IMR-90 (cell line): ENCODE results near the gene GLIS1. TPM values are rescaled to one million over a fixed set of nuclear protein-coding genes. Genes with fewer than 3 reads are reported as not detected.

Experiments
- ATAC-seq: fragments of 200-7000 bp; cut with Tn5 transposase; 2 replicates; pipeline ENCODE4 v1.9.1; 2020; ENCODE audit warnings: low read depth, mild to moderate bottlenecking, moderate library complexity
- BruUV-seq: library from RNA; stranded (reverse); fragments of 400-500 nt; replicated peaks from 2 replicates; lab custom pipeline; 2021; lab: Mats Ljungman, UMichigan
- CTCF ChIA-PET: fragments of 300-600 bp; formaldehyde crosslinking; extraction: SDS; loops from one replicate; lab custom pipeline; 2021; ENCODE audit warnings: antibody characterized with exemption; lab: Yijun Ruan, JAX
- POLR2A ChIA-PET: fragments of 300-600 bp; sonication (Branson Sonifier 250); formaldehyde crosslinking; loops from one replicate; lab custom pipeline; 2022; ENCODE audit warnings: antibody characterized with exemption; ENCODE audit not compliant: unreplicated experiment; lab: Charles Lee
- DNase-seq: peaks from one replicate; pipeline ENCODE4 v3.0.0; 2013
- H2AFZ ChIP-seq: replicated peaks from 2 replicates; pipeline ENCODE3; 2013; ENCODE audit warnings: low read length, mild to moderate bottlenecking; ENCODE audit not compliant: poor library complexity
- H2AK5ac ChIP-seq: 2 replicates; pipeline ENCODE4 v1.6.1; 2013; ENCODE audit warnings: low read depth, low read length, inconsistent platforms
- H2AK9ac ChIP-seq: replicated peaks from 2 replicates; pipeline ENCODE3; 2013; ENCODE audit warnings: mild to moderate bottlenecking, low read depth, low read length, moderate library complexity; ENCODE audit not compliant: poor library complexity
- H2BK120ac ChIP-seq: 2 replicates; pipeline ENCODE4 v1.6.1; 2013; ENCODE audit warnings: low read depth, low read length, inconsistent platforms
- H2BK15ac ChIP-seq: 3 replicates; pipeline ENCODE4 v1.6.1; 2013; ENCODE audit warnings: low read depth, low read length, inconsistent platforms
- H2BK20ac ChIP-seq: 2 replicates; pipeline ENCODE4 v1.6.1; 2013; ENCODE audit warnings: low read depth, mild to moderate bottlenecking, inconsistent platforms, low read length, moderate library complexity
- H2BK5ac ChIP-seq: 2 replicates; pipeline ENCODE4 v1.6.1; 2013; ENCODE audit warnings: mild to moderate bottlenecking, low read depth, low read length, inconsistent platforms; ENCODE audit not compliant: poor library complexity, severe bottlenecking
- H3K14ac ChIP-seq: replicated peaks from 2 replicates; pipeline ENCODE4 v1.6.1; 2013; ENCODE audit warnings: low read depth, low read length, inconsistent platforms
- H3K18ac ChIP-seq: 2 replicates; pipeline ENCODE4 v1.6.1; 2013; ENCODE audit warnings: low read depth, low read length, control low read depth
- H3K23ac ChIP-seq: 2 replicates; pipeline ENCODE4 v1.6.1; 2013; ENCODE audit warnings: low read depth, low read length, inconsistent platforms
- H3K27ac ChIP-seq: 2 replicates; pipeline ENCODE4 v1.5.1; 2013; ENCODE audit warnings: mild to moderate bottlenecking, control low read depth, low read length; ENCODE audit not compliant: insufficient read depth
- H3K27me3 ChIP-seq: 2 replicates; pipeline ENCODE4 v1.6.1; 2013; ENCODE audit warnings: low read length; ENCODE audit not compliant: control insufficient read depth, insufficient read depth
- H3K36me3 ChIP-seq: 2 replicates; pipeline ENCODE4 v1.6.1; 2013; ENCODE audit warnings: low read length, mixed read lengths; ENCODE audit not compliant: control insufficient read depth, insufficient read depth
- H3K4ac ChIP-seq: 2 replicates; pipeline ENCODE4 v1.6.1; 2013; ENCODE audit warnings: low read depth, low read length, inconsistent platforms
- H3K4me1 ChIP-seq: 2 replicates; pipeline ENCODE4 v1.6.1; 2013; ENCODE audit warnings: low read length, mixed read lengths; ENCODE audit not compliant: control insufficient read depth, insufficient read depth
- H3K4me2 ChIP-seq: 2 replicates; pipeline ENCODE4 v1.6.1; 2013; ENCODE audit warnings: low read depth, mild to moderate bottlenecking, control low read depth, low read length, moderate library complexity
- H3K4me3 ChIP-seq: 2 replicates; pipeline ENCODE4 v1.5.1; 2013; ENCODE audit warnings: low read depth, mild to moderate bottlenecking, control low read depth, low read length, moderate library complexity; ENCODE audit not compliant: insufficient read depth
- H3K56ac ChIP-seq: 2 replicates; pipeline ENCODE4 v1.6.1; 2013; ENCODE audit warnings: low read length, inconsistent platforms; ENCODE audit not compliant: insufficient read depth; ENCODE audit errors: extremely low read depth
- H3K79me1 ChIP-seq, 2 experiments: 2 replicates each; pipeline ENCODE4 v1.6.1; 2013; ENCODE audit warnings: low read length in 2 of 2, inconsistent platforms in 1 of 2, low read depth in 1 of 2
- H3K9ac ChIP-seq: 2 replicates; pipeline ENCODE4 v1.6.1; 2013; ENCODE audit warnings: low read depth, low read length, control low read depth
- H3K9me1 ChIP-seq: 2 replicates; pipeline ENCODE4 v1.6.1; 2013; ENCODE audit warnings: low read length, inconsistent platforms; ENCODE audit not compliant: insufficient read depth
- H3K9me3 ChIP-seq: 2 replicates; pipeline ENCODE4 v1.6.1; 2013; ENCODE audit warnings: low read length; ENCODE audit not compliant: control insufficient read depth, insufficient read depth
- H4K20me1 ChIP-seq: 2 replicates; pipeline ENCODE4 v1.6.1; 2013; ENCODE audit warnings: low read length, inconsistent platforms; ENCODE audit not compliant: insufficient read depth
- H4K5ac ChIP-seq: 2 replicates; pipeline ENCODE4 v1.6.1; 2013; ENCODE audit warnings: mild to moderate bottlenecking, low read depth, low read length, control low read depth
- H4K8ac ChIP-seq, 2 experiments: 2 replicates each; pipeline ENCODE4 v1.6.1; 2013; ENCODE audit warnings: low read depth in 2 of 2, low read length in 2 of 2, control low read depth in 1 of 2, inconsistent platforms in 1 of 2
- H4K91ac ChIP-seq: 2 replicates; pipeline ENCODE4 v1.6.1; 2013; ENCODE audit warnings: low read depth, low read length, inconsistent platforms; ENCODE audit not compliant: insufficient read depth
- MXI1 ChIP-seq: IDR thresholded peaks from 2 replicates; pipeline ENCODE4 v1.6.1; 2012; ENCODE audit warnings: low read depth, mild to moderate bottlenecking, low read length, moderate library complexity, borderline replicate concordance
- WGBS, 2 experiments: methylation state at CpG; one replicate each; pipeline versions ENCODE4 v1.1.5 to v1.1.7; 2013; ENCODE audit warnings: missing lambda C conversion rate in 2 of 2; ENCODE audit not compliant: insufficient read length in 1 of 2; ENCODE audit errors: extremely low coverage in 2 of 2; 5-methylcytosine and 5-hydroxymethylcytosine counted together
- dilution Hi-C: fragments of 300-500 bp; cut with HindIII; formaldehyde crosslinking; loops from one replicate; pipeline ENCODE4 v1.14.3; 2018; ENCODE audit warnings: low sequenced_read_pairs; ENCODE audit not compliant: unreplicated experiment
- in situ Hi-C: fragments of 300-500 bp; cut with MboI; formaldehyde crosslinking; loops from 3 replicates; pipeline ENCODE4 v1.14.3; 2019; ENCODE audit warnings: low sequenced_read_pairs, inconsistent platforms, mixed read lengths
- intact Hi-C: fragments of 100-400 bp; cut with micrococcal nuclease; formaldehyde crosslinking; loops from 2 replicates; pipeline ENCODE4 v1.10.0; 2022
- polyA plus RNA-seq, 3 experiments: library from polyadenylated mRNA; depleted of rRNA; stranded (reverse); fragments of >200 nt; gene quantifications; 2 replicates each; pipeline ENCODE4 v1.2.3, GENCODE V29; 2012; ENCODE audit warnings: low replicate concordance in 1 of 3
- total RNA-seq: library from RNA; depleted of rRNA; stranded (reverse); fragments of >200 nt; gene quantifications from 2 replicates; pipeline ENCODE4 v1.2.3, GENCODE V29; 2012

Gene GLIS1
- total and polyA plus RNA-seq, 2 of the 4 experiments (the other 2 are of a cell fraction) = 0.18 to 2.3 TPM

DNA sequence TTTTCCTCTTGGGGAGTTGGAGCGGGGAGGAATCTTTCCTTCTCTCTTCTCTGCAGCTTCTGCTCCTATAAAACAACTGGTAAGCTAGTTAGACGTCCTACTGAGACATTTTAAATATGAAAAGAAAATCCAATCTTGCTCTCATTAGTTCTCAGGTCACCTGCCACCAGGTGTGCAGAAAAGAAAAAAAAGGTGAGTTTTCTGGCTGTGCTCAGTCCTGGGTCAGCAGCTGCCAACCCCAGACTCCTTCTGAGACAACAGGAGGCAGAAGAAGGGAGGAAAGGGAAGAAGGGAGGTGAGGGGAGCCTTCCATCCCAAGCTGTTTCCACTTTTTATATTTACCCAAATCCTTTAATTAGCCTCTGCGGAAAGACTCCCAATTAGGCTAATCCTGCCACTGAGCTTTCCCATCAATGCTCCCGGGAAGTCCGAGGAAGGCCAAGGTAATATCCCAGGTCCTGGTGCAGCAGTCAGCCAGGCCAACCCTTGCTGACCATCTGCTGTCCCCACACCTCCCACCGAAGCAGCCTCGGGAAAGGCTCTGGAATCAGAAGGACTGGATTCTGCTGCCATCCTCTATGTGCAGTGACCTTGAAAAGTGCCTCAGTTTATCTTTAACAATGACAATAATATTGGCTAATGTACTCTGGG lies 33.4 kb downstream of the GLIS1 start:
- Histone ChIP-seq H3K9ac (no peak overlapping the region), H2BK5ac (no peak overlapping the region), H3K4me2 (no peak overlapping the region), H3K27ac (no peak overlapping the region), H3K27me3 (peaks cover 7% of the 10 kb centered on the region), H3K9me1 (no peaks in the 10 kb centered on the region), H3K79me1 (peaks cover 0 to 4% of the 10 kb centered on the region in 2 experiments; a peak in 2 of 4 replicates), H2AK5ac (no peak overlapping the region), H3K4me3 (no peak overlapping the region), H2BK120ac (no peak overlapping the region), H3K36me3 (no peaks in the 10 kb centered on the region; the same call in none of the 2 replicates), H3K4me1 (no peaks in the 10 kb centered on the region), H2BK15ac (no peak overlapping the region), H2BK20ac (no peak overlapping the region), H3K4ac (no peak overlapping the region), H2AK9ac (no peak overlapping the region), H3K23ac (no peak overlapping the region), H3K14ac (no peak overlapping the region), H4K5ac (no peak overlapping the region), H3K56ac (no peak overlapping the region), H4K91ac (no peak overlapping the region), H4K8ac (no peak overlapping the region), H4K20me1 (peaks cover 13% of the 10 kb centered on the region), H3K9me3 (no peaks in the 10 kb centered on the region), H3K18ac (no peak overlapping the region), H2AFZ (no peak overlapping the region)
- POLR2A ChIA-PET = no interaction called here
- intact Hi-C loops (no loop called here), in situ Hi-C loops (no loop called here), dilution Hi-C loops (no loop called here)
- 80% methylated on average over 2 of the region's 7 CpGs; no CpG with 5 or more reads in 1 of the 2 experiments for WGBS, 2 experiments
- BruUV-seq = no TSS peak
- CTCF ChIA-PET = interaction anchor here (0.7 kb wide), 1 partner anchor 10 kb away, joined by 4 read pairs; no protein-coding TSS in a partner anchor
- no peak for ATAC-seq
- no peak for TF ChIP-seq MXI1
- no peak for DNase-seq
